B cell (primary cell): ENCODE results near the gene ICA1.

Source experiments
- CTCF ChIP-seq: fragments of 200-600 bp; IDR thresholded peaks from one replicate; pipeline ENCODE4 v1.8.0; 2022; ENCODE audit warnings: antibody characterized with exemption, mild to moderate bottlenecking
- EZH2 ChIP-seq: IDR thresholded peaks from 2 replicates; pipeline ENCODE4 v1.6.1; 2012; ENCODE audit warnings: borderline replicate concordance, low read depth, mild to moderate bottlenecking, moderate library complexity, low read length; ENCODE audit not compliant: insufficient read depth, poor library complexity, severe bottlenecking

- TF ChIP-seq CTCF (no peak), EZH2 (no peak)
Measured at GRCh38 chr7:8125680-8126444, 136.1 kb downstream of the ICA1 start.
